AG10803 (cell line): ENCODE results near the gene SYT9.
A peak's percentile ranks its signal among the peaks of the same experiment; 100 is the strongest.

Source experiments
- DNase-seq: peaks from one replicate; pipeline ENCODE4 v3.0.0; 2010; ENCODE audit warnings: low read depth
- H3K4me3 ChIP-seq: 2 replicates; pipeline ENCODE4 v1.5.1; 2011; ENCODE audit warnings: mild to moderate bottlenecking, low read length, control low read depth
- CTCF ChIP-seq: conservative IDR thresholded peaks from 2 replicates; pipeline ENCODE4 v1.5.1; 2011; ENCODE audit warnings: mild to moderate bottlenecking, low read length, control low read depth, inconsistent platforms

SYT9 gene

GRCh38 chr11:7506243-7506642 is 254.5 kb downstream of the SYT9 start:
- TF ChIP-seq CTCF, result no peak
- no peak for DNase-seq
- H3K4me3 ChIP-seq, result no peak overlapping the region

GRCh38 chr11:7508087-7508486 is 256.4 kb downstream of the SYT9 start:
- H3K4me3 ChIP-seq, result no peak overlapping the region
- no peak for DNase-seq
- TF ChIP-seq CTCF, result no peak

- no peak for TF ChIP-seq CTCF
- DNase-seq, result peak; percentile 10
- no peak overlapping the region for H3K4me3 ChIP-seq
Measured at GRCh38 chr11:7509966-7510365, 258.3 kb downstream of the SYT9 start.

GRCh38 chr11:7511401-7511800 is 259.7 kb downstream of the SYT9 start:
- H3K4me3 ChIP-seq, result no peak overlapping the region
- TF ChIP-seq CTCF, result no peak
- DNase-seq, result no peak

- peak; percentile 34; the same call in 1 of the 2 replicates for TF ChIP-seq CTCF
- peak; percentile 73 for DNase-seq
- H3K4me3 ChIP-seq, result peak overlapping the region; percentile 77
Measured at GRCh38 chr11:7512525-7513233, 261.0 kb downstream of the SYT9 start.

GRCh38 chr11:7513234-7514098 is 261.8 kb downstream of the SYT9 start, which contains the start of gene PPFIBP2:
PPFIBP2 (plus strand) TSS chr11:7513999; CDS start chr11:7549476, 35,477 bp downstream.
- peak; percentile 69 for DNase-seq
- H3K4me3 ChIP-seq, result peak within 1 kb of the TSS; percentile 77
- TF ChIP-seq CTCF, result peak; percentile 66

GRCh38 chr11:7514099-7514591 is 262.4 kb downstream of the SYT9 start:
- no peak for DNase-seq
- TF ChIP-seq CTCF, result no peak
- peak overlapping the region; percentile 77 for H3K4me3 ChIP-seq
